CD4-positive, alpha-beta T cell (primary cell): ENCODE measurements around the gene B3GALT6. TPM values are rescaled to one million over a fixed set of nuclear protein-coding genes. Genes with fewer than 3 reads are reported as not detected.

Experiments
- ATAC-seq: fragments of 200-7000 bp; cut with Tn5 transposase; one replicate; pipeline ENCODE4 v1.10.0; 2022; ENCODE audit warnings: mild to moderate bottlenecking; ENCODE audit not compliant: poor library complexity
- CTCF ChIA-PET: fragments of 350-600 bp; sonication (Branson Sonifier 250); formaldehyde crosslinking; loops from one replicate; lab custom pipeline; 2021; ENCODE audit warnings: antibody characterized with exemption, inconsistent platforms; lab: Charles Lee
- POLR2A ChIA-PET: fragments of 350-600 bp; sonication (Branson Sonifier 250); formaldehyde crosslinking; loops from one replicate; lab custom pipeline; 2021; ENCODE audit warnings: antibody characterized with exemption, inconsistent platforms; lab: Charles Lee
- DNase-seq, 14 experiments: peaks; one replicate each; pipeline ENCODE4 v3.0.0-alpha.2; 2013 to 2020; ENCODE audit warnings: mixed read lengths in 2 of 14
- H3K27ac ChIP-seq, 2 donors: one replicate each; pipeline versions ENCODE4 v1.5.1 to v1.7.0; 2013; ENCODE audit warnings: low read length in 2 of 2, low read depth in 1 of 2, mild to moderate bottlenecking in 1 of 2
- H3K27me3 ChIP-seq, 2 experiments: 1 replicate in 1 of 2; 2 replicates in 1 of 2; pipeline versions ENCODE4 v1.6.1 to v1.7.0; 2013; ENCODE audit warnings: low read length in 2 of 2, control low read depth in 1 of 2, mild to moderate bottlenecking in 1 of 2, moderate library complexity in 1 of 2; ENCODE audit not compliant: insufficient read depth in 2 of 2, control insufficient read depth in 1 of 2
- H3K36me3 ChIP-seq: one replicate; pipeline ENCODE4 v1.6.1; 2013; ENCODE audit warnings: low read length, control low read depth; ENCODE audit not compliant: insufficient read depth
- H3K4me1 ChIP-seq: one replicate; pipeline ENCODE4 v1.6.1; 2013; ENCODE audit warnings: low read length, control low read depth; ENCODE audit not compliant: insufficient read depth
- H3K4me3 ChIP-seq: one replicate; pipeline ENCODE4 v1.5.1; 2013; ENCODE audit warnings: mild to moderate bottlenecking, low read length, moderate library complexity
- H3K9me3 ChIP-seq, 2 experiments: 1 replicate in 1 of 2; 2 replicates in 1 of 2; pipeline versions ENCODE4 v1.6.1 to v1.7.0; 2013; ENCODE audit warnings: low read length in 2 of 2, mild to moderate bottlenecking in 2 of 2, control low read depth in 1 of 2, moderate library complexity in 1 of 2; ENCODE audit not compliant: control insufficient read depth in 1 of 2, insufficient read depth in 1 of 2
- H3K27ac Mint-ChIP-seq: one replicate; pipeline ENCODE4 v1.8.0; 2020; ENCODE audit warnings: mixed read lengths
- H3K27me3 Mint-ChIP-seq: one replicate; pipeline ENCODE4 v1.8.0; 2021; ENCODE audit warnings: mixed read lengths
- H3K36me3 Mint-ChIP-seq: one replicate; pipeline ENCODE4 v1.8.0; 2021; ENCODE audit warnings: low read depth, mixed read lengths
- H3K4me1 Mint-ChIP-seq: one replicate; pipeline ENCODE4 v1.8.0; 2021; ENCODE audit warnings: low read depth, mixed read lengths
- H3K4me3 Mint-ChIP-seq: one replicate; pipeline ENCODE4 v1.8.0; 2020; ENCODE audit warnings: mild to moderate bottlenecking, mixed read lengths
- H3K9me3 Mint-ChIP-seq: one replicate; pipeline ENCODE4 v1.8.0; 2020; ENCODE audit warnings: mixed read lengths
- intact Hi-C, 2 experiments: fragments of 100-400 bp; cut with DNase I in 1 of 2; cut with micrococcal nuclease in 1 of 2; formaldehyde crosslinking; loops; one replicate each; pipeline versions ENCODE4 v1.15.1 to v1.9.0; 2023 to 2025; cut with DNase I, micrococcal nuclease
- total RNA-seq, 174 experiments: library from RNA in 2 of 174; stranded (reverse) in 2 of 174; gene quantifications; one replicate each; pipeline ENCODE4 v1.2.3 and lab custom pipeline; 2021 to 2026
- TF ChIP-seq, protein P1 (sequence below): fragments of 200-600 bp; IDR thresholded peaks from one replicate; pipeline ENCODE4 v1.8.0; 2022; ENCODE audit warnings: antibody characterized with exemption, mild to moderate bottlenecking

B3GALT6 gene
- total RNA-seq, 2 experiments from 2014 or later, result 4.9 to 5.1 TPM

GRCh38 chr1:1268284-1268682, 36.2 kb downstream of the B3GALT6 start:
- no peak for DNase-seq
- peaks cover 43% of the 10 kb centered on the region for H3K4me1 ChIP-seq
- intact Hi-C loops, result no loop called here
- no peak overlapping the region for H3K27ac ChIP-seq
- H3K9me3 ChIP-seq, result no peaks in the 10 kb centered on the region
- TF ChIP-seq, protein P1, sequence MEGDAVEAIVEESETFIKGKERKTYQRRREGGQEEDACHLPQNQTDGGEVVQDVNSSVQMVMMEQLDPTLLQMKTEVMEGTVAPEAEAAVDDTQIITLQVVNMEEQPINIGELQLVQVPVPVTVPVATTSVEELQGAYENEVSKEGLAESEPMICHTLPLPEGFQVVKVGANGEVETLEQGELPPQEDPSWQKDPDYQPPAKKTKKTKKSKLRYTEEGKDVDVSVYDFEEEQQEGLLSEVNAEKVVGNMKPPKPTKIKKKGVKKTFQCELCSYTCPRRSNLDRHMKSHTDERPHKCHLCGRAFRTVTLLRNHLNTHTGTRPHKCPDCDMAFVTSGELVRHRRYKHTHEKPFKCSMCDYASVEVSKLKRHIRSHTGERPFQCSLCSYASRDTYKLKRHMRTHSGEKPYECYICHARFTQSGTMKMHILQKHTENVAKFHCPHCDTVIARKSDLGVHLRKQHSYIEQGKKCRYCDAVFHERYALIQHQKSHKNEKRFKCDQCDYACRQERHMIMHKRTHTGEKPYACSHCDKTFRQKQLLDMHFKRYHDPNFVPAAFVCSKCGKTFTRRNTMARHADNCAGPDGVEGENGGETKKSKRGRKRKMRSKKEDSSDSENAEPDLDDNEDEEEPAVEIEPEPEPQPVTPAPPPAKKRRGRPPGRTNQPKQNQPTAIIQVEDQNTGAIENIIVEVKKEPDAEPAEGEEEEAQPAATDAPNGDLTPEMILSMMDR, result no peak
- no peak overlapping the region for H3K4me3 ChIP-seq
- Mint-ChIP-seq H3K27ac (no peak overlapping the region), H3K9me3 (no peaks in the 10 kb centered on the region), H3K36me3 (peaks cover 63% of the 10 kb centered on the region), H3K4me1 (peaks cover 34% of the 10 kb centered on the region), H3K4me3 (no peak overlapping the region), H3K27me3 (no peaks in the 10 kb centered on the region)
- ATAC-seq, result no peak
- POLR2A ChIA-PET, result no interaction called here
- peaks cover 42% of the 10 kb centered on the region for H3K36me3 ChIP-seq
- H3K27me3 ChIP-seq, result no peaks in the 10 kb centered on the region
- CTCF ChIA-PET, result no interaction called here

GRCh38 chr1:1270813-1271212, 38.8 kb downstream of the B3GALT6 start:
- Mint-ChIP-seq H3K4me3 (peak overlapping the region; percentile 92), H3K36me3 (peaks cover 38% of the 10 kb centered on the region), H3K9me3 (no peaks in the 10 kb centered on the region), H3K4me1 (peaks cover 34% of the 10 kb centered on the region), H3K27me3 (no peaks in the 10 kb centered on the region), H3K27ac (peak overlapping the region; percentile 81)
- Histone ChIP-seq H3K4me1 (peaks cover 51% of the 10 kb centered on the region), H3K27me3 (no peaks in the 10 kb centered on the region), H3K36me3 (peaks cover 25% of the 10 kb centered on the region), H3K4me3 (no peak overlapping the region), H3K9me3 (no peaks in the 10 kb centered on the region), H3K27ac (no peak overlapping the region)
- TF ChIP-seq, protein P1, result no peak
- DNase-seq (no peak), ATAC-seq (no peak)
- intact Hi-C loops, result loop anchor here in 1 of 2 experiments (5.0 kb wide), 1 partner anchor 126 kb away; the partner anchor contains the start of gene CCNL2
- ChIA-PET CTCF (no interaction called here), POLR2A (interaction anchor here (0.7 kb wide), 1 partner anchor 113 kb away, joined by 3 read pairs; no protein-coding TSS in a partner anchor)

DNA sequence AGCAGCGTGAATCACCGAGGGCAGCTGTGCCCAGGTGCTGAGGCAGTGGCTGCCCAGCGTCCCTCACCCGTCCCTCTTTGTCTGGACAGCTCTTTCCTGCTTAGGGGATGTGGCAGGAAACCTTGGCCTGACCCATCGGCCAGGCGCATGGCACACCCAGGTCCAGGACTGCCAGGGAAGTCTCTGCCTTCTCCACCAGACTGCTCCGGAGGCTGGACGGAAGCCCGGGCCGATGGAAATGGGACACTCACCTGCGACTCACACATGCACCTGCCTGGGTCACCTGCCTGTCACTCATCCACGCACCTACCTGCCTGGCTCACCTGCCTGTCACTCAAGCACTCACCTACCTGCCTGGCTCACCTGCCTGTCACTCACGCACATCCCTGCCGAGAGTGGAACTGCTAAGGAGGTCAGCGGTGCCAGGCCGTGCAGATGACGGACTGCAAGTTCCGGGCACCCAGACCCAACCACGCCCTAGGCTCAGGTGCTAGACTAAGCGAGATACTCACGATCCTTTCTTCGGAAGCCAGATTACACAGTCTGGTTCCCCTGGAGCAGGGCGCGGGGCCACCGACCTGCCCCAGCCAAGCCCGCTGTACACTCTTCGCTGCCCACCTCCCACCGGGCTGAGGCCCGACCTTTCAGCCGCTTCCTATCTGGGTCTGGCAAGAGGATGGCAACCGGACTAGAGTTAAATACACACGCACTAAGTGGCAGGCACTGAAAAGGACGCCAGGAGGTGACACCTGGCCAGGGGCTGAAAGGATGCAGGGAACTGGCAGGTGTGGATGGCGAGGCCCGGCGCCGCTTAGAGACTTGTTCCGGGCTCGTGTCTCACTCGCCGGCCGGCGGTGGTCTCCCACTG, 40.5 kb downstream of the B3GALT6 start:
- ATAC-seq, result peak; percentile 14
- no peaks in the 10 kb centered on the region for H3K9me3 ChIP-seq
- POLR2A ChIA-PET, result interaction anchor here (0.8 to 2.1 kb wide), 3 partner anchors 65 to 135 kb away, joined by 3 to 8 read pairs (median 3); partner anchors contain the start of gene AURKAIP1
- Mint-ChIP-seq H3K27me3 (no peaks in the 10 kb centered on the region), H3K4me1 (peaks cover 34% of the 10 kb centered on the region), H3K36me3 (peaks cover 28% of the 10 kb centered on the region), H3K4me3 (peak overlapping the region; percentile 92), H3K27ac (peak overlapping the region; percentile 85), H3K9me3 (no peaks in the 10 kb centered on the region)
- peak overlapping the region in 1 of 2 donors; percentile 29 for H3K27ac ChIP-seq
- TF ChIP-seq, protein P1, result no peak
- peak in 2 of 14 experiments; percentile 45 to 51 for DNase-seq
- peak overlapping the region; percentile 92 for H3K4me3 ChIP-seq
- H3K4me1 ChIP-seq, result peaks cover 51% of the 10 kb centered on the region
- intact Hi-C loops, result loop anchor here in 1 of 2 experiments (1.0 to 5.0 kb wide), 3 partner anchors 41 to 125 kb away; partner anchors contain the start of genes CCNL2, CPTP and INTS11
- no peaks in the 10 kb centered on the region for H3K27me3 ChIP-seq
- CTCF ChIA-PET, result interaction anchor here (1.0 kb wide), 1 partner anchor 150 kb away, joined by 3 read pairs; no protein-coding TSS in a partner anchor
- peaks cover 17% of the 10 kb centered on the region for H3K36me3 ChIP-seq
